Vagina (tissue), 2 donors: ENCODE measurements around the gene C20orf173.

Source experiments
- CTCF ChIP-seq, 3 experiments: fragments of 450-650 bp in 2 of 3; fragments of 200-600 bp in 1 of 3; sonication (generic) in 1 of 3; IDR thresholded peaks; one replicate each; pipeline ENCODE4 v1.5.1; 2017 to 2019; ENCODE audit warnings: antibody characterized with exemption in 3 of 3, mild to moderate bottlenecking in 2 of 3, moderate library complexity in 2 of 3
- POLR2AphosphoS5 ChIP-seq, 2 donors: sonication (generic); formaldehyde crosslinking; IDR thresholded peaks; one replicate each; pipeline ENCODE4 v1.9.0; 2017; ENCODE audit warnings: antibody characterized with exemption in 2 of 2, mild to moderate bottlenecking in 2 of 2, low read depth in 1 of 2; ENCODE audit not compliant: insufficient read depth in 1 of 2

- TF ChIP-seq CTCF (IDR thresholded peaks at IDR 0.05), result no peak
- TF ChIP-seq POLR2AphosphoS5 (IDR thresholded peaks at IDR 0.05; ENCODE audit: insufficient read depth in 1 of 2, low read depth in 1 of 2), result no peak
These were observed 35.5 kb upstream of the C20orf173 start for GRCh38 chr20:35564905-35565304.
